IMR-90 (cell line): ENCODE data around the gene SET. TPM values are rescaled to one million over a fixed set of nuclear protein-coding genes. Genes with fewer than 3 reads are reported as not detected.

Experiments
- ATAC-seq: fragments of 200-7000 bp; cut with Tn5 transposase; 2 replicates; pipeline ENCODE4 v1.9.1; 2020; ENCODE audit warnings: low read depth, mild to moderate bottlenecking, moderate library complexity
- BruUV-seq: library from RNA; stranded (reverse); fragments of 400-500 nt; replicated peaks from 2 replicates; lab custom pipeline; 2021; lab: Mats Ljungman, UMichigan
- CTCF ChIA-PET: fragments of 300-600 bp; formaldehyde crosslinking; extraction: SDS; loops from one replicate; lab custom pipeline; 2021; ENCODE audit warnings: antibody characterized with exemption; lab: Yijun Ruan, JAX
- POLR2A ChIA-PET: fragments of 300-600 bp; sonication (Branson Sonifier 250); formaldehyde crosslinking; loops from one replicate; lab custom pipeline; 2022; ENCODE audit warnings: antibody characterized with exemption; ENCODE audit not compliant: unreplicated experiment; lab: Charles Lee
- DNase-seq: peaks from one replicate; pipeline ENCODE4 v3.0.0; 2013
- H2AFZ ChIP-seq: replicated peaks from 2 replicates; pipeline ENCODE3; 2013; ENCODE audit warnings: low read length, mild to moderate bottlenecking; ENCODE audit not compliant: poor library complexity
- H2AK5ac ChIP-seq: 2 replicates; pipeline ENCODE4 v1.6.1; 2013; ENCODE audit warnings: low read depth, low read length, inconsistent platforms
- H2AK9ac ChIP-seq: replicated peaks from 2 replicates; pipeline ENCODE3; 2013; ENCODE audit warnings: mild to moderate bottlenecking, low read depth, low read length, moderate library complexity; ENCODE audit not compliant: poor library complexity
- H2BK120ac ChIP-seq: 2 replicates; pipeline ENCODE4 v1.6.1; 2013; ENCODE audit warnings: low read depth, low read length, inconsistent platforms
- H2BK15ac ChIP-seq: 3 replicates; pipeline ENCODE4 v1.6.1; 2013; ENCODE audit warnings: low read depth, low read length, inconsistent platforms
- H2BK20ac ChIP-seq: 2 replicates; pipeline ENCODE4 v1.6.1; 2013; ENCODE audit warnings: low read depth, mild to moderate bottlenecking, inconsistent platforms, low read length, moderate library complexity
- H2BK5ac ChIP-seq: 2 replicates; pipeline ENCODE4 v1.6.1; 2013; ENCODE audit warnings: mild to moderate bottlenecking, low read depth, low read length, inconsistent platforms; ENCODE audit not compliant: poor library complexity, severe bottlenecking
- H3K14ac ChIP-seq: replicated peaks from 2 replicates; pipeline ENCODE4 v1.6.1; 2013; ENCODE audit warnings: low read depth, low read length, inconsistent platforms
- H3K18ac ChIP-seq: 2 replicates; pipeline ENCODE4 v1.6.1; 2013; ENCODE audit warnings: low read depth, low read length, control low read depth
- H3K23ac ChIP-seq: 2 replicates; pipeline ENCODE4 v1.6.1; 2013; ENCODE audit warnings: low read depth, low read length, inconsistent platforms
- H3K27ac ChIP-seq: 2 replicates; pipeline ENCODE4 v1.5.1; 2013; ENCODE audit warnings: mild to moderate bottlenecking, control low read depth, low read length; ENCODE audit not compliant: insufficient read depth
- H3K27me3 ChIP-seq: 2 replicates; pipeline ENCODE4 v1.6.1; 2013; ENCODE audit warnings: low read length; ENCODE audit not compliant: control insufficient read depth, insufficient read depth
- H3K36me3 ChIP-seq: 2 replicates; pipeline ENCODE4 v1.6.1; 2013; ENCODE audit warnings: low read length, mixed read lengths; ENCODE audit not compliant: control insufficient read depth, insufficient read depth
- H3K4ac ChIP-seq: 2 replicates; pipeline ENCODE4 v1.6.1; 2013; ENCODE audit warnings: low read depth, low read length, inconsistent platforms
- H3K4me1 ChIP-seq: 2 replicates; pipeline ENCODE4 v1.6.1; 2013; ENCODE audit warnings: low read length, mixed read lengths; ENCODE audit not compliant: control insufficient read depth, insufficient read depth
- H3K4me2 ChIP-seq: 2 replicates; pipeline ENCODE4 v1.6.1; 2013; ENCODE audit warnings: low read depth, mild to moderate bottlenecking, control low read depth, low read length, moderate library complexity
- H3K4me3 ChIP-seq: 2 replicates; pipeline ENCODE4 v1.5.1; 2013; ENCODE audit warnings: low read depth, mild to moderate bottlenecking, control low read depth, low read length, moderate library complexity; ENCODE audit not compliant: insufficient read depth
- H3K56ac ChIP-seq: 2 replicates; pipeline ENCODE4 v1.6.1; 2013; ENCODE audit warnings: low read length, inconsistent platforms; ENCODE audit not compliant: insufficient read depth; ENCODE audit errors: extremely low read depth
- H3K79me1 ChIP-seq, 2 experiments: 2 replicates each; pipeline ENCODE4 v1.6.1; 2013; ENCODE audit warnings: low read length in 2 of 2, inconsistent platforms in 1 of 2, low read depth in 1 of 2
- H3K9ac ChIP-seq: 2 replicates; pipeline ENCODE4 v1.6.1; 2013; ENCODE audit warnings: low read depth, low read length, control low read depth
- H3K9me1 ChIP-seq: 2 replicates; pipeline ENCODE4 v1.6.1; 2013; ENCODE audit warnings: low read length, inconsistent platforms; ENCODE audit not compliant: insufficient read depth
- H3K9me3 ChIP-seq: 2 replicates; pipeline ENCODE4 v1.6.1; 2013; ENCODE audit warnings: low read length; ENCODE audit not compliant: control insufficient read depth, insufficient read depth
- H4K20me1 ChIP-seq: 2 replicates; pipeline ENCODE4 v1.6.1; 2013; ENCODE audit warnings: low read length, inconsistent platforms; ENCODE audit not compliant: insufficient read depth
- H4K5ac ChIP-seq: 2 replicates; pipeline ENCODE4 v1.6.1; 2013; ENCODE audit warnings: mild to moderate bottlenecking, low read depth, low read length, control low read depth
- H4K8ac ChIP-seq, 2 experiments: 2 replicates each; pipeline ENCODE4 v1.6.1; 2013; ENCODE audit warnings: low read depth in 2 of 2, low read length in 2 of 2, control low read depth in 1 of 2, inconsistent platforms in 1 of 2
- H4K91ac ChIP-seq: 2 replicates; pipeline ENCODE4 v1.6.1; 2013; ENCODE audit warnings: low read depth, low read length, inconsistent platforms; ENCODE audit not compliant: insufficient read depth
- FOS ChIP-seq: fragments of 150-350 bp; IDR thresholded peaks from 2 replicates; pipeline ENCODE4 v1.6.1; 2016; ENCODE audit warnings: low read depth, low read length
- RCOR1 ChIP-seq: IDR thresholded peaks from 2 replicates; pipeline ENCODE4 v1.6.1; 2012; ENCODE audit warnings: mild to moderate bottlenecking, low read length, improper control_type of control experiment; ENCODE audit not compliant: insufficient replicate concordance
- WGBS, 2 experiments: methylation state at CpG; one replicate each; pipeline versions ENCODE4 v1.1.5 to v1.1.7; 2013; ENCODE audit warnings: missing lambda C conversion rate in 2 of 2; ENCODE audit not compliant: insufficient read length in 1 of 2; ENCODE audit errors: extremely low coverage in 2 of 2; 5-methylcytosine and 5-hydroxymethylcytosine counted together
- dilution Hi-C: fragments of 300-500 bp; cut with HindIII; formaldehyde crosslinking; loops from one replicate; pipeline ENCODE4 v1.14.3; 2018; ENCODE audit warnings: low sequenced_read_pairs; ENCODE audit not compliant: unreplicated experiment
- in situ Hi-C: fragments of 300-500 bp; cut with MboI; formaldehyde crosslinking; loops from 3 replicates; pipeline ENCODE4 v1.14.3; 2019; ENCODE audit warnings: low sequenced_read_pairs, inconsistent platforms, mixed read lengths
- intact Hi-C: fragments of 100-400 bp; cut with micrococcal nuclease; formaldehyde crosslinking; loops from 2 replicates; pipeline ENCODE4 v1.10.0; 2022
- polyA plus RNA-seq, 3 experiments: library from polyadenylated mRNA; depleted of rRNA; stranded (reverse); fragments of >200 nt; gene quantifications; 2 replicates each; pipeline ENCODE4 v1.2.3, GENCODE V29; 2012; ENCODE audit warnings: low replicate concordance in 1 of 3
- total RNA-seq: library from RNA; depleted of rRNA; stranded (reverse); fragments of >200 nt; gene quantifications from 2 replicates; pipeline ENCODE4 v1.2.3, GENCODE V29; 2012
- TF ChIP-seq, protein P1 (sequence below): conservative IDR thresholded peaks from 2 replicates; pipeline ENCODE4 v1.5.1; 2012; ENCODE audit warnings: mild to moderate bottlenecking, low read depth, low read length, improper control_type of control experiment

SET gene
- total and polyA plus RNA-seq, 2 of the 4 experiments (the other 2 are of a cell fraction), result 104 to 182 TPM

DNA sequence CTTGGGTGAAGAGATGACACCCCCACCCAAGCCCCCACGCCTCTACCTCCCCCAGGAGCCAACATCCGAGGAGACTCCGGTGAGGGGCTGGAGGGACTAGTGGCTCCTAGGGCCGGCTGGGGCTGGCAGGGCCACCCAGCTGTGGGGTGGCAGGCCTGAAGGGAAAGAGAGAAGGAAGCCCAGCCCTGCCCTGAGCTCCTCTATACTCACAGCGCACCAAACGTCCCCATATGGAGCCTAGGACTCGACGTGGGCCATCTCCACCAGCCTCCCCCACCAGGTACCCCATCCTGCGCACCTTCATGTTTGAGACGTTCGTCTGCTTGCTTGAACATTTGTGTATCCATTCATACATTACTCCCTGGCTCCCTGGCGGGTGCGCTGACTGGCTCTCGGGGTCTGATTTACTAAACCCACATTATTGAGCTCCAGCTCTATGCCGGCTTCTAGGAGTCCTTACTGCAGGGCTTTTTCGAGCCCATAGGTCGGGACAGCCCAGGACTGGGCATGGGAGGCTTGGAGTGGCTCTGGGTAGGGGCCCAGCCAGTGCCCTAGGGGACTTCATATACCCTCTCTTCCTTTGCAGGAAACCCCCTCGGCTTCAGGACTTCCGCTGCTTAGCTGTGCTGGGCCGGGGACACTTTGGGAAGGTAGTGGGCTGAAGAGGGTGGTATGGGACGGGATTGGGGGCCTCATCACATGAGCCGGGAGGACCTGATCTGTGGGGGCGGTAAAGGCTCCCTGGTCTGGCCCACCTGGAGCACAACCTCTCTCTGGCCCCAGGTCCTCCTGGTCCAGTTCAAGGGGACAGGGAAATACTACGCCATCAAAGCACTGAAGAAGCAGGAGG is 25.8 kb downstream of the SET start:
- no peak overlapping the region for H3K56ac ChIP-seq
- ATAC-seq (no peak), DNase-seq (no peak)
- no peaks in the 10 kb centered on the region for H3K36me3 ChIP-seq
- no peaks in the 10 kb centered on the region for H3K27me3 ChIP-seq
- intact Hi-C loops, result no loop called here
- H3K4me2 ChIP-seq, result no peak overlapping the region
- H3K9ac ChIP-seq, result no peak overlapping the region
- H2BK20ac ChIP-seq, result no peak overlapping the region
- H4K91ac ChIP-seq, result no peak overlapping the region
- H4K20me1 ChIP-seq, result no peaks in the 10 kb centered on the region
- H3K9me3 ChIP-seq, result no peaks in the 10 kb centered on the region
- no peak overlapping the region for H3K23ac ChIP-seq
- no peak overlapping the region for H3K27ac ChIP-seq
- ChIA-PET POLR2A (no interaction called here), CTCF (no interaction called here)
- H3K79me1 ChIP-seq, result no peaks in the 10 kb centered on the region
- no TSS peak for BruUV-seq
- no peaks in the 10 kb centered on the region for H3K4me1 ChIP-seq
- H2AK9ac ChIP-seq, result peak overlapping the region; percentile 42
- 100% methylated on average over 4 of the region's 24 CpGs; no CpG with 5 or more reads in 1 of the 2 experiments for WGBS, 2 experiments
- H3K9me1 ChIP-seq, result no peaks in the 10 kb centered on the region
- no peak overlapping the region for H4K8ac ChIP-seq
- H2BK15ac ChIP-seq, result no peak overlapping the region
- H3K18ac ChIP-seq, result no peak overlapping the region
- no peak overlapping the region for H2BK120ac ChIP-seq
- H3K4ac ChIP-seq, result no peak overlapping the region
- no peak overlapping the region for H3K14ac ChIP-seq
- H2BK5ac ChIP-seq, result no peak overlapping the region
- in situ Hi-C loops, result no loop called here
- no peak overlapping the region for H3K4me3 ChIP-seq
- dilution Hi-C loops, result no loop called here
- no peak overlapping the region for H2AK5ac ChIP-seq
- no peak overlapping the region for H2AFZ ChIP-seq
- no peak overlapping the region for H4K5ac ChIP-seq
- TF ChIP-seq RCOR1, result no peak
- TF ChIP-seq, protein P1, sequence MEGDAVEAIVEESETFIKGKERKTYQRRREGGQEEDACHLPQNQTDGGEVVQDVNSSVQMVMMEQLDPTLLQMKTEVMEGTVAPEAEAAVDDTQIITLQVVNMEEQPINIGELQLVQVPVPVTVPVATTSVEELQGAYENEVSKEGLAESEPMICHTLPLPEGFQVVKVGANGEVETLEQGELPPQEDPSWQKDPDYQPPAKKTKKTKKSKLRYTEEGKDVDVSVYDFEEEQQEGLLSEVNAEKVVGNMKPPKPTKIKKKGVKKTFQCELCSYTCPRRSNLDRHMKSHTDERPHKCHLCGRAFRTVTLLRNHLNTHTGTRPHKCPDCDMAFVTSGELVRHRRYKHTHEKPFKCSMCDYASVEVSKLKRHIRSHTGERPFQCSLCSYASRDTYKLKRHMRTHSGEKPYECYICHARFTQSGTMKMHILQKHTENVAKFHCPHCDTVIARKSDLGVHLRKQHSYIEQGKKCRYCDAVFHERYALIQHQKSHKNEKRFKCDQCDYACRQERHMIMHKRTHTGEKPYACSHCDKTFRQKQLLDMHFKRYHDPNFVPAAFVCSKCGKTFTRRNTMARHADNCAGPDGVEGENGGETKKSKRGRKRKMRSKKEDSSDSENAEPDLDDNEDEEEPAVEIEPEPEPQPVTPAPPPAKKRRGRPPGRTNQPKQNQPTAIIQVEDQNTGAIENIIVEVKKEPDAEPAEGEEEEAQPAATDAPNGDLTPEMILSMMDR, result no peak
- TF ChIP-seq FOS, result no peak
